IMR-90 (cell line): Measurements from ENCODE around the gene ADAM12. TPM values are rescaled to one million over a fixed set of nuclear protein-coding genes. Genes with fewer than 3 reads are reported as not detected.

Experiments used
- ATAC-seq: fragments of 200-7000 bp; cut with Tn5 transposase; 2 replicates; pipeline ENCODE4 v1.9.1; 2020; ENCODE audit warnings: low read depth, mild to moderate bottlenecking, moderate library complexity
- BruUV-seq: library from RNA; stranded (reverse); fragments of 400-500 nt; replicated peaks from 2 replicates; lab custom pipeline; 2021; lab: Mats Ljungman, UMichigan
- CTCF ChIA-PET: fragments of 300-600 bp; formaldehyde crosslinking; extraction: SDS; loops from one replicate; lab custom pipeline; 2021; ENCODE audit warnings: antibody characterized with exemption; lab: Yijun Ruan, JAX
- POLR2A ChIA-PET: fragments of 300-600 bp; sonication (Branson Sonifier 250); formaldehyde crosslinking; loops from one replicate; lab custom pipeline; 2022; ENCODE audit warnings: antibody characterized with exemption; ENCODE audit not compliant: unreplicated experiment; lab: Charles Lee
- DNase-seq: peaks from one replicate; pipeline ENCODE4 v3.0.0; 2013
- H2AFZ ChIP-seq: replicated peaks from 2 replicates; pipeline ENCODE3; 2013; ENCODE audit warnings: low read length, mild to moderate bottlenecking; ENCODE audit not compliant: poor library complexity
- H2AK5ac ChIP-seq: 2 replicates; pipeline ENCODE4 v1.6.1; 2013; ENCODE audit warnings: low read depth, low read length, inconsistent platforms
- H2AK9ac ChIP-seq: replicated peaks from 2 replicates; pipeline ENCODE3; 2013; ENCODE audit warnings: mild to moderate bottlenecking, low read depth, low read length, moderate library complexity; ENCODE audit not compliant: poor library complexity
- H2BK120ac ChIP-seq: 2 replicates; pipeline ENCODE4 v1.6.1; 2013; ENCODE audit warnings: low read depth, low read length, inconsistent platforms
- H2BK15ac ChIP-seq: 3 replicates; pipeline ENCODE4 v1.6.1; 2013; ENCODE audit warnings: low read depth, low read length, inconsistent platforms
- H2BK20ac ChIP-seq: 2 replicates; pipeline ENCODE4 v1.6.1; 2013; ENCODE audit warnings: low read depth, mild to moderate bottlenecking, inconsistent platforms, low read length, moderate library complexity
- H2BK5ac ChIP-seq: 2 replicates; pipeline ENCODE4 v1.6.1; 2013; ENCODE audit warnings: mild to moderate bottlenecking, low read depth, low read length, inconsistent platforms; ENCODE audit not compliant: poor library complexity, severe bottlenecking
- H3K14ac ChIP-seq: replicated peaks from 2 replicates; pipeline ENCODE4 v1.6.1; 2013; ENCODE audit warnings: low read depth, low read length, inconsistent platforms
- H3K18ac ChIP-seq: 2 replicates; pipeline ENCODE4 v1.6.1; 2013; ENCODE audit warnings: low read depth, low read length, control low read depth
- H3K23ac ChIP-seq: 2 replicates; pipeline ENCODE4 v1.6.1; 2013; ENCODE audit warnings: low read depth, low read length, inconsistent platforms
- H3K27ac ChIP-seq: 2 replicates; pipeline ENCODE4 v1.5.1; 2013; ENCODE audit warnings: mild to moderate bottlenecking, control low read depth, low read length; ENCODE audit not compliant: insufficient read depth
- H3K27me3 ChIP-seq: 2 replicates; pipeline ENCODE4 v1.6.1; 2013; ENCODE audit warnings: low read length; ENCODE audit not compliant: control insufficient read depth, insufficient read depth
- H3K36me3 ChIP-seq: 2 replicates; pipeline ENCODE4 v1.6.1; 2013; ENCODE audit warnings: low read length, mixed read lengths; ENCODE audit not compliant: control insufficient read depth, insufficient read depth
- H3K4ac ChIP-seq: 2 replicates; pipeline ENCODE4 v1.6.1; 2013; ENCODE audit warnings: low read depth, low read length, inconsistent platforms
- H3K4me1 ChIP-seq: 2 replicates; pipeline ENCODE4 v1.6.1; 2013; ENCODE audit warnings: low read length, mixed read lengths; ENCODE audit not compliant: control insufficient read depth, insufficient read depth
- H3K4me2 ChIP-seq: 2 replicates; pipeline ENCODE4 v1.6.1; 2013; ENCODE audit warnings: low read depth, mild to moderate bottlenecking, control low read depth, low read length, moderate library complexity
- H3K4me3 ChIP-seq: 2 replicates; pipeline ENCODE4 v1.5.1; 2013; ENCODE audit warnings: low read depth, mild to moderate bottlenecking, control low read depth, low read length, moderate library complexity; ENCODE audit not compliant: insufficient read depth
- H3K56ac ChIP-seq: 2 replicates; pipeline ENCODE4 v1.6.1; 2013; ENCODE audit warnings: low read length, inconsistent platforms; ENCODE audit not compliant: insufficient read depth; ENCODE audit errors: extremely low read depth
- H3K79me1 ChIP-seq, 2 experiments: 2 replicates each; pipeline ENCODE4 v1.6.1; 2013; ENCODE audit warnings: low read length in 2 of 2, inconsistent platforms in 1 of 2, low read depth in 1 of 2
- H3K9ac ChIP-seq: 2 replicates; pipeline ENCODE4 v1.6.1; 2013; ENCODE audit warnings: low read depth, low read length, control low read depth
- H3K9me1 ChIP-seq: 2 replicates; pipeline ENCODE4 v1.6.1; 2013; ENCODE audit warnings: low read length, inconsistent platforms; ENCODE audit not compliant: insufficient read depth
- H3K9me3 ChIP-seq: 2 replicates; pipeline ENCODE4 v1.6.1; 2013; ENCODE audit warnings: low read length; ENCODE audit not compliant: control insufficient read depth, insufficient read depth
- H4K20me1 ChIP-seq: 2 replicates; pipeline ENCODE4 v1.6.1; 2013; ENCODE audit warnings: low read length, inconsistent platforms; ENCODE audit not compliant: insufficient read depth
- H4K5ac ChIP-seq: 2 replicates; pipeline ENCODE4 v1.6.1; 2013; ENCODE audit warnings: mild to moderate bottlenecking, low read depth, low read length, control low read depth
- H4K8ac ChIP-seq, 2 experiments: 2 replicates each; pipeline ENCODE4 v1.6.1; 2013; ENCODE audit warnings: low read depth in 2 of 2, low read length in 2 of 2, control low read depth in 1 of 2, inconsistent platforms in 1 of 2
- H4K91ac ChIP-seq: 2 replicates; pipeline ENCODE4 v1.6.1; 2013; ENCODE audit warnings: low read depth, low read length, inconsistent platforms; ENCODE audit not compliant: insufficient read depth
- CEBPB ChIP-seq: IDR thresholded peaks from 2 replicates; pipeline ENCODE4 v1.6.1; 2012; ENCODE audit warnings: low read depth, low read length, improper control_type of control experiment
- CHD1 ChIP-seq: IDR thresholded peaks from 2 replicates; pipeline ENCODE4 v1.6.1; 2012; ENCODE audit warnings: low read depth, low read length, improper control_type of control experiment
- FOS ChIP-seq: fragments of 150-350 bp; IDR thresholded peaks from 2 replicates; pipeline ENCODE4 v1.6.1; 2016; ENCODE audit warnings: low read depth, low read length
- MAZ ChIP-seq: IDR thresholded peaks from 2 replicates; pipeline ENCODE4 v1.6.1; 2012; ENCODE audit warnings: low read depth, mild to moderate bottlenecking, low read length, improper control_type of control experiment, moderate library complexity, borderline replicate concordance
- MXI1 ChIP-seq: IDR thresholded peaks from 2 replicates; pipeline ENCODE4 v1.6.1; 2012; ENCODE audit warnings: low read depth, mild to moderate bottlenecking, low read length, moderate library complexity, borderline replicate concordance
- RAD21 ChIP-seq: IDR thresholded peaks from 2 replicates; pipeline ENCODE4 v1.6.1; 2012; ENCODE audit warnings: low read length, improper control_type of control experiment
- RFX5 ChIP-seq: IDR thresholded peaks from 2 replicates; pipeline ENCODE4 v1.8.0; 2012; ENCODE audit warnings: low read depth, mild to moderate bottlenecking, low read length, moderate library complexity
- SMC3 ChIP-seq: fragments of 150-350 bp; IDR thresholded peaks from 2 replicates; pipeline ENCODE4 v1.6.1; 2016; ENCODE audit warnings: low read depth, mild to moderate bottlenecking, antibody characterized with exemption, low read length, moderate library complexity
- WGBS, 2 experiments: methylation state at CpG; one replicate each; pipeline versions ENCODE4 v1.1.5 to v1.1.7; 2013; ENCODE audit warnings: missing lambda C conversion rate in 2 of 2; ENCODE audit not compliant: insufficient read length in 1 of 2; ENCODE audit errors: extremely low coverage in 2 of 2; 5-methylcytosine and 5-hydroxymethylcytosine counted together
- dilution Hi-C: fragments of 300-500 bp; cut with HindIII; formaldehyde crosslinking; loops from one replicate; pipeline ENCODE4 v1.14.3; 2018; ENCODE audit warnings: low sequenced_read_pairs; ENCODE audit not compliant: unreplicated experiment
- in situ Hi-C: fragments of 300-500 bp; cut with MboI; formaldehyde crosslinking; loops from 3 replicates; pipeline ENCODE4 v1.14.3; 2019; ENCODE audit warnings: low sequenced_read_pairs, inconsistent platforms, mixed read lengths
- intact Hi-C: fragments of 100-400 bp; cut with micrococcal nuclease; formaldehyde crosslinking; loops from 2 replicates; pipeline ENCODE4 v1.10.0; 2022
- polyA plus RNA-seq, 3 experiments: library from polyadenylated mRNA; depleted of rRNA; stranded (reverse); fragments of >200 nt; gene quantifications; 2 replicates each; pipeline ENCODE4 v1.2.3, GENCODE V29; 2012; ENCODE audit warnings: low replicate concordance in 1 of 3
- total RNA-seq: library from RNA; depleted of rRNA; stranded (reverse); fragments of >200 nt; gene quantifications from 2 replicates; pipeline ENCODE4 v1.2.3, GENCODE V29; 2012
- TF ChIP-seq, protein P1 (sequence below): fragments of 150-350 bp; IDR thresholded peaks from 2 replicates; pipeline ENCODE4 v1.6.1; 2017; ENCODE audit warnings: mild to moderate bottlenecking, antibody characterized with exemption, low read length, low read depth

The ADAM12 gene
- total and polyA plus RNA-seq, 2 of the 4 experiments (the other 2 are of a cell fraction) = 9.6 to 10.2 TPM

DNA sequence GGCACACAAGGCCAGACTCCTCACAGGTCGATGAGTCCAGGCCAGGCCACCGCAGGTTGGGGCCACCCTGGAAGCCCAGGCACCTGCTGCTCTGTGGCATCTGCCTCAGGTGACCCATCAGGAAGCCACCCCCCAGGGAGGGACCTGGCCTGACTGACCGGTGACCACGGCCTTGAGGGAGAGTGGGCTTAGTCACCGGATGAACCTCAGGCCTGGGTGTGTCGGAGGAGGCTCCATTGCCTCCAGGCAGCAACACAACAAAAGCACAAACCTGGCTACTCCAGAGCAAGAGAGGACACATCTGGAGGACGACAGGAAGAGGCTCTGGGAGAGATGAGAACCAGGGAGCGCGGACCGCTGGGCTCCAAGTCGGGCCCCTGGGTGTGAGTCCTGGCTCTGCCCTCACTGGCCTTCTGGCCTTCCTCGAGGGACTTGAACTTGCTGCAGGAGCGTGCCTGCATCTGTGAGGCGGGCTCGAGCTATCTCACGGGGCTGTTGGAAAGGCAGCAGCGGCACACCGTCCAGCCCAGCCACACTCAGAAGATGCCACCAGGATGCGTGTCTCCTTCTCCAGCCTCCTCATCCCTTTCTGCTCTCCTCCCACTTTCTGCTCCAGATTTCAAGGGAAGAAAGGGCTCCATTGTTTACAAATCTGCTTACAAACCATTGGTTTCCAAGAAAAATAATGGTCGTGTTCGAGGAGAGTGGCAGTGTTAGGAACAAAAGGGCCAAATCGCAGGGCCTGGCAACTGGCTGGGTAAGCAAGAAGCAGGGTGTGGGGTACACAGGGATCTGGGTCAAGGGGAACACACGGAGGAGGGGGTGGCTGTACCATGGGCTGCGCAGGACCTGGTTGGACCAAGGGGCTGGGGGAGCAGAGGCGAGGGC lies 152.9 kb downstream of the ADAM12 start:
- intact Hi-C loops (no loop called here), in situ Hi-C loops (no loop called here), dilution Hi-C loops (no loop called here)
- Histone ChIP-seq H4K91ac (no peak overlapping the region), H2AFZ (no peak overlapping the region), H2BK5ac (no peak overlapping the region), H4K8ac (no peak overlapping the region), H3K4me1 (no peaks in the 10 kb centered on the region), H3K27me3 (no peaks in the 10 kb centered on the region), H2BK120ac (no peak overlapping the region), H3K9me1 (no peaks in the 10 kb centered on the region), H2BK20ac (no peak overlapping the region), H3K79me1 (no peaks in the 10 kb centered on the region), H2BK15ac (no peak overlapping the region; the same call in 2 of the 3 replicates), H3K9me3 (no peaks in the 10 kb centered on the region), H4K20me1 (no peaks in the 10 kb centered on the region), H3K9ac (no peak overlapping the region), H3K4me3 (no peak overlapping the region), H3K18ac (no peak overlapping the region), H3K4ac (no peak overlapping the region), H2AK9ac (peak overlapping the region; percentile 33), H3K56ac (no peak overlapping the region), H3K23ac (no peak overlapping the region), H3K27ac (no peak overlapping the region), H3K4me2 (no peak overlapping the region), H3K36me3 (no peaks in the 10 kb centered on the region), H4K5ac (no peak overlapping the region), H3K14ac (0 out of 2 replicates have a peak overlapping the region, but pooled peaks have one; percentile 6), H2AK5ac (no peak overlapping the region)
- no peak for DNase-seq
- no TSS peak for BruUV-seq
- 70% methylated on average over 2 of the region's 25 CpGs; no CpG with 5 or more reads in 1 of the 2 experiments for WGBS, 2 experiments
- ChIA-PET CTCF (no interaction called here), POLR2A (no interaction called here)
- no peak for TF ChIP-seq CEBPB
- TF ChIP-seq MXI1 = no peak
- TF ChIP-seq CHD1 = no peak
- TF ChIP-seq RAD21 = no peak
- no peak for TF ChIP-seq RFX5
- TF ChIP-seq SMC3 = no peak
- no peak for TF ChIP-seq MAZ
- TF ChIP-seq, protein P1, sequence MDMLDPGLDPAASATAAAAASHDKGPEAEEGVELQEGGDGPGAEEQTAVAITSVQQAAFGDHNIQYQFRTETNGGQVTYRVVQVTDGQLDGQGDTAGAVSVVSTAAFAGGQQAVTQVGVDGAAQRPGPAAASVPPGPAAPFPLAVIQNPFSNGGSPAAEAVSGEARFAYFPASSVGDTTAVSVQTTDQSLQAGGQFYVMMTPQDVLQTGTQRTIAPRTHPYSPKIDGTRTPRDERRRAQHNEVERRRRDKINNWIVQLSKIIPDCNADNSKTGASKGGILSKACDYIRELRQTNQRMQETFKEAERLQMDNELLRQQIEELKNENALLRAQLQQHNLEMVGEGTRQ = no peak
- TF ChIP-seq FOS = no peak
- no peak for ATAC-seq
